Stimulated activated memory B cell treated with anti-CD40 and anti-IgM and Interleukin-4, amounts not matched to agents 10 μg/mL and 1 μg/mL and 100 μg/mL, for 72 hours (primary cell): ENCODE data around the gene SPEF2.

ENCODE experiments used
- ATAC-seq: fragments of 150-1000 bp; cut with Tn5 transposase; 2 replicates; pipeline ENCODE4 v1.10.0; 2021
- H3K27ac Mint-ChIP-seq: one replicate; pipeline ENCODE4 v1.8.0; 2022; ENCODE audit warnings: mild to moderate bottlenecking, mixed read lengths
- H3K27me3 Mint-ChIP-seq: one replicate; pipeline ENCODE4 v1.8.0; 2022; ENCODE audit warnings: mixed read lengths
- H3K36me3 Mint-ChIP-seq: one replicate; pipeline ENCODE4 v1.8.0; 2022; ENCODE audit warnings: mixed read lengths
- H3K4me1 Mint-ChIP-seq: one replicate; pipeline ENCODE4 v1.8.0; 2022; ENCODE audit warnings: mixed read lengths
- H3K4me3 Mint-ChIP-seq: one replicate; pipeline ENCODE4 v1.8.0; 2022; ENCODE audit warnings: mild to moderate bottlenecking, moderate library complexity, mixed read lengths
- H3K9me3 Mint-ChIP-seq: one replicate; pipeline ENCODE4 v1.8.0; 2022; ENCODE audit warnings: mixed read lengths

The SPEF2 gene

GRCh38 chr5:35773967-35774366 lies 156.3 kb downstream of the SPEF2 start:
- Mint-ChIP-seq H3K36me3 (no peaks in the 10 kb centered on the region), H3K27me3 (peaks cover 12% of the 10 kb centered on the region), H3K27ac (no peak overlapping the region), H3K9me3 (no peaks in the 10 kb centered on the region), H3K4me3 (no peak overlapping the region), H3K4me1 (no peaks in the 10 kb centered on the region)
- no peak for ATAC-seq

GRCh38 chr5:35776757-35777156 lies 159.1 kb downstream of the SPEF2 start:
- no peaks in the 10 kb centered on the region for H3K36me3 Mint-ChIP-seq
- no peak overlapping the region for H3K27ac Mint-ChIP-seq

GRCh38 chr5:35777358-35778087 lies 159.9 kb downstream of the SPEF2 start:
- Mint-ChIP-seq H3K36me3 (no peaks in the 10 kb centered on the region), H3K27me3 (no peaks in the 10 kb centered on the region), H3K4me1 (no peaks in the 10 kb centered on the region), H3K27ac (no peak overlapping the region), H3K4me3 (no peak overlapping the region), H3K9me3 (no peaks in the 10 kb centered on the region)
- ATAC-seq: no peak

More at GRCh38 chr5:35776757-35777156, 159.1 kb downstream of the SPEF2 start:
- Mint-ChIP-seq H3K4me1 (no peaks in the 10 kb centered on the region), H3K27me3 (no peaks in the 10 kb centered on the region), H3K4me3 (no peak overlapping the region), H3K9me3 (no peaks in the 10 kb centered on the region)
- ATAC-seq: no peak

GRCh38 chr5:35778259-35778769 lies 160.7 kb downstream of the SPEF2 start:
- Mint-ChIP-seq H3K27me3 (no peaks in the 10 kb centered on the region), H3K27ac (no peak overlapping the region), H3K9me3 (no peaks in the 10 kb centered on the region), H3K4me1 (no peaks in the 10 kb centered on the region), H3K4me3 (no peak overlapping the region), H3K36me3 (no peaks in the 10 kb centered on the region)
- no peak for ATAC-seq

GRCh38 chr5:35780236-35780635 lies 162.6 kb downstream of the SPEF2 start:
- peak; percentile 28 for ATAC-seq
- no peak overlapping the region for H3K27ac Mint-ChIP-seq
- H3K27me3 Mint-ChIP-seq: no peaks in the 10 kb centered on the region
- no peaks in the 10 kb centered on the region for H3K4me1 Mint-ChIP-seq
- no peaks in the 10 kb centered on the region for H3K9me3 Mint-ChIP-seq
- no peak overlapping the region for H3K4me3 Mint-ChIP-seq
- no peaks in the 10 kb centered on the region for H3K36me3 Mint-ChIP-seq

GRCh38 chr5:35781181-35781790 lies 163.6 kb downstream of the SPEF2 start:
- Mint-ChIP-seq H3K9me3 (no peaks in the 10 kb centered on the region), H3K4me1 (no peaks in the 10 kb centered on the region), H3K27me3 (no peaks in the 10 kb centered on the region), H3K4me3 (no peak overlapping the region), H3K27ac (no peak overlapping the region), H3K36me3 (no peaks in the 10 kb centered on the region)
- ATAC-seq: no peak

- no peak overlapping the region for H3K27ac Mint-ChIP-seq
Measured at GRCh38 chr5:35783551-35783950, 165.9 kb downstream of the SPEF2 start.

GRCh38 chr5:35785601-35786085 lies 168.0 kb downstream of the SPEF2 start:
- no peak for ATAC-seq
- Mint-ChIP-seq H3K36me3 (no peaks in the 10 kb centered on the region), H3K27ac (no peak overlapping the region), H3K27me3 (no peaks in the 10 kb centered on the region), H3K4me3 (no peak overlapping the region), H3K4me1 (no peaks in the 10 kb centered on the region), H3K9me3 (no peaks in the 10 kb centered on the region)

More at GRCh38 chr5:35783551-35783950, 165.9 kb downstream of the SPEF2 start:
- Mint-ChIP-seq H3K36me3 (no peaks in the 10 kb centered on the region), H3K27me3 (no peaks in the 10 kb centered on the region), H3K9me3 (no peaks in the 10 kb centered on the region), H3K4me1 (no peaks in the 10 kb centered on the region), H3K4me3 (no peak overlapping the region)
- ATAC-seq: no peak

- no peak for ATAC-seq
Measured at GRCh38 chr5:35788724-35789123, 171.1 kb downstream of the SPEF2 start.

GRCh38 chr5:35789732-35790456 lies 172.2 kb downstream of the SPEF2 start:
- Mint-ChIP-seq H3K27ac (no peak overlapping the region), H3K27me3 (no peaks in the 10 kb centered on the region), H3K4me1 (no peaks in the 10 kb centered on the region), H3K9me3 (no peaks in the 10 kb centered on the region), H3K36me3 (no peaks in the 10 kb centered on the region), H3K4me3 (no peak overlapping the region)
- ATAC-seq: no peak

More at GRCh38 chr5:35788724-35789123, 171.1 kb downstream of the SPEF2 start:
- no peaks in the 10 kb centered on the region for H3K4me1 Mint-ChIP-seq
- H3K27me3 Mint-ChIP-seq: no peaks in the 10 kb centered on the region
- no peaks in the 10 kb centered on the region for H3K9me3 Mint-ChIP-seq
- no peak overlapping the region for H3K27ac Mint-ChIP-seq
- no peak overlapping the region for H3K4me3 Mint-ChIP-seq
- H3K36me3 Mint-ChIP-seq: no peaks in the 10 kb centered on the region

GRCh38 chr5:35790457-35790822 lies 172.8 kb downstream of the SPEF2 start:
- Mint-ChIP-seq H3K9me3 (no peaks in the 10 kb centered on the region), H3K27ac (no peak overlapping the region), H3K27me3 (no peaks in the 10 kb centered on the region), H3K4me1 (no peaks in the 10 kb centered on the region), H3K36me3 (no peaks in the 10 kb centered on the region), H3K4me3 (no peak overlapping the region)
- no peak for ATAC-seq

- Mint-ChIP-seq H3K9me3 (no peaks in the 10 kb centered on the region), H3K27me3 (no peaks in the 10 kb centered on the region), H3K27ac (no peak overlapping the region), H3K4me3 (no peak overlapping the region), H3K4me1 (no peaks in the 10 kb centered on the region), H3K36me3 (no peaks in the 10 kb centered on the region)
- ATAC-seq: no peak
Measured at GRCh38 chr5:35794328-35794619, 176.6 kb downstream of the SPEF2 start.

- Mint-ChIP-seq H3K9me3 (no peaks in the 10 kb centered on the region), H3K4me3 (no peak overlapping the region), H3K27me3 (no peaks in the 10 kb centered on the region), H3K4me1 (no peaks in the 10 kb centered on the region), H3K27ac (no peak overlapping the region), H3K36me3 (no peaks in the 10 kb centered on the region)
- no peak for ATAC-seq
Measured at GRCh38 chr5:35794684-35795375, 177.2 kb downstream of the SPEF2 start.

GRCh38 chr5:35799181-35799580 lies 181.5 kb downstream of the SPEF2 start:
- no peaks in the 10 kb centered on the region for H3K4me1 Mint-ChIP-seq
- H3K9me3 Mint-ChIP-seq: no peaks in the 10 kb centered on the region
- no peak overlapping the region for H3K27ac Mint-ChIP-seq
- ATAC-seq: no peak
- H3K27me3 Mint-ChIP-seq: no peaks in the 10 kb centered on the region
- no peaks in the 10 kb centered on the region for H3K36me3 Mint-ChIP-seq
- H3K4me3 Mint-ChIP-seq: no peak overlapping the region

- ATAC-seq: no peak
- no peaks in the 10 kb centered on the region for H3K36me3 Mint-ChIP-seq
- no peaks in the 10 kb centered on the region for H3K4me1 Mint-ChIP-seq
- no peak overlapping the region for H3K27ac Mint-ChIP-seq
- H3K4me3 Mint-ChIP-seq: no peak overlapping the region
- H3K9me3 Mint-ChIP-seq: no peaks in the 10 kb centered on the region
- H3K27me3 Mint-ChIP-seq: no peaks in the 10 kb centered on the region
Measured at GRCh38 chr5:35799753-35800152, 182.1 kb downstream of the SPEF2 start.
